Activated T-cell treated with anti-CD3 and anti-CD28 coated beads for 1 hour (primary cell): ENCODE results near the gene NLRP4.
"Not testable (repeated sequence)": the region's sequence is repeated elsewhere in the genome, so short reads cannot be mapped to it uniquely, and the experiment has no call there.

Source experiments
- DNase-seq: peaks from one replicate; pipeline ENCODE4 v3.0.0-alpha.2; 2020; ENCODE audit warnings: low read depth

The NLRP4 gene

GRCh38 chr19:55898911-55899310 lies 62.6 kb downstream of the NLRP4 start:
- DNase-seq: no peak

DNA sequence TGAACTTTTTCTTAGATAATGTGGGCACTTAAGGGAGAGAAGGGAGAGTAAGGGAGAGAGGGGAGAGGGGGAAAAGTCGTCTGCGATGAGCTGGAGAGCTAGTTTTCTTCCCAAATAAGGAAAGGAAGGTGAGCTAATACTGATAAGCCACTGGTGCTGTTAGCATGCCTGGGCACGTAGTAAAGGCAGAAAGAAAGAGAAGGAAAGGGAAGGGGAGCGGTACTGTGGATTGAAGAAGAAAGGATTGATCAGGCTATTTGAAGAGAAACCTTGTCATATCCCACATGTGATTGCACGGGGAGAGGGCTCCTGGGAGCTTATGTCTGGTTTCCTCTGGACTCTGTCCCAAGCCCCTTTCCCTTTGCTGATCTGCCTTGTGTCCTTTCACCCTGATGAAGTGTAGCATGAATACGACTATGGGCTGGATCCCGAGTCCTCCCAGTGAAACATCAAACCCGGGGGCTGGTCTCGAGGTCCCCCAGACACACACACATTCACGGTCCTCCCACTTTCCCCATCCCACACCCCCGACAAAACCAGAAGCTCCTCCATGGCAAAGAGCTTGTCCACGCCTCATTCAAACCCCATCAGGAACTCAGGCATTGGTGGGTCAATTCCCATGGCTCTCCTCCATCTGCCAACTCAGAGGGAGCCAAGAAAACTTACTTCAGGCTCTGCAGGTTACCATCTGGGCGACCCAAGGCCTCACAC lies 65.2 kb downstream of the NLRP4 start:
- DNase-seq: no peak

DNA sequence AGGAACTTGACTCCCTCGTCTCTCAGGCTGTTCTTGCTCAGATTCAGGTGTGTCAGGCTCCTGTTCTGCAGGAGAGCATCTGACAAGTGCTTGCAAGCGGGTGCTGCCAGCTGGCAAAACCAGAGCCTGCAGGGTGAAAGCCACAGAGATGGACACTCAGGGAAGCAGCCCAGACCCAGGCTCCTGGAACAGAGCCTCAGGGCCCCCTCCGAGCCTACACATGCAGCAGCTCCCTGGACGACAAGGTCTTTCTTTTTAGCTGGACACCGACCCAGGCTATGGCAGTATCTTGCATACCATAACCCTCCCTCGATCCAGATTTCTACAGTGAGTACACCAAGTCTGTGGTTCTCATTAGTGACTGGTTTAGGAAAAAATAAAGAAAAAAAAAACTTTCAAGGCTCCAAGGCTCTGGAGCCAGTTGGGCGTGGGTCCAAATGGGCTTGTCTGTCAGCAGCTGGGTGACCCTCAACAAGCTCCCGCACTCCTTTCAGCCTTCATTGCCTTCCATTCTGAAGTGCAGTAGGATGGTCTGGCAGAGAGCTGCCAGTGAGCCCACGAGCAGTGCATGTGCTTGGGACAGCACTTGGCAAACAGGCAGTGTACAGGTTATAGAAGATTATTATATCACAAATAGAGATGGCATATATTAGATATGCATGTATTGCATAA lies 65.9 kb downstream of the NLRP4 start:
- DNase-seq: no peak

GRCh38 chr19:55907286-55907685 lies 70.9 kb downstream of the NLRP4 start:
- DNase-seq: no peak

DNA sequence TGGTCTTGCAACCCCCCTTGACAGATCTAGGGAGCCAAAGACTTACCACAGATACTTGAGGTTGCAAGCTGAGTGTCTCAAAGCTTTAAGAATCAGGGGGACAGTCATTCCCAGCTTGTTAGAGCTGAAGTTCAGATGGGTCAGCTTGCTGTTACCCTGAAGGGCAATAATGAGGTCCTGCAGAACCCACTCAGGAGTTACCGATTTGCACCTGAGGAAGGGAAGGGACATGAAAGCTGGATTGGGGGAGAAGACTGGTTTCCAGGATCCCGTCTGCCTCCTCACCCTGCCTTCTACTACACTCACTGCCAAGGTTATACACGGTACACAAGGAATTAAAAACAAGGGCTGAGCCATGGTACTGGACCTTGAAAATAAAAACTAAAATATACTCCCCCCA lies 71.4 kb downstream of the NLRP4 start:
- no peak for DNase-seq

DNA sequence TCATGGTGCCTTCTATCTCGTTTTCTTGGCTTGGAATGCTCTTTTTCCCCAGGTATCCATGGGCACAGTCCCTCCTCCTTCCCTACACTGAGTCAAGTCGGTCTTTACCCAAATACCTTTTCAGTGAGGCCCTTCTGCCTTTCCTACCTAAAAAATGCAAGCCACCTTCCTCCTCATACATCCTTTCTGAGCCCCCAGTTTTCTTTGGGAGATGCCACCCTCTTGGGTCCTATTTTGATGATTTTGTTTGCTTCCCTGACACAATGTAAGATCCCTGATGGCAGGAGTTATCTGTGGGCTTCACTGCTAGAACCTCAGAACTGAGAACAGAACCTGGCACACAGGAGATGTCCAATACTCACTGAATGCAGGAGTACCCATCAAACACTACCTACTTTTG lies 73.5 kb downstream of the NLRP4 start:
- no peak for DNase-seq

- DNase-seq: no peak
Measured at GRCh38 chr19:55912916-55913315, 76.6 kb downstream of the NLRP4 start.

- no peak for DNase-seq
Measured at GRCh38 chr19:55913643-55914268, 77.4 kb downstream of the NLRP4 start.

GRCh38 chr19:55923556-55923955 lies 87.2 kb downstream of the NLRP4 start:
- no peak for DNase-seq

DNA sequence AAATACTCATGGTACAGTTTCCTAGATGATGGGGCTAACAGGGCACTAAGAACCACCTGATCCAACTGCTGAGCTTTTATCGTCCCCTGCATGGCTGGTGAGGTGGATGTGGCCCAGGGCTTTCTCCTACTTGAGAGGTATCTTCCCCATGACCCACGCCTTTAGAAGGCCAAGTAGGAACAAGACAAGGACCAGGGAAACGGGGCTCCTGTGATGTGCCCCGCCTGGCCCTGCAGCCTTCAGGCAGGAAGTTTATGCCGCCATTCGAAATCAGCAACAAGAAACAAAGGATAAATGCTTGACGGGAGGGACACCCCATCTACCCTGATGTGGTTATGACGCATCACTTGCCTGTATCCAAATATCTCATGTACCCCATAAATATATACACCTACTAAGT lies 91.7 kb downstream of the NLRP4 start:
- DNase-seq: no peak

- not testable (repeated sequence) for DNase-seq
Measured at GRCh38 chr19:55929258-55929657, 92.9 kb downstream of the NLRP4 start.

- no peak for DNase-seq
Measured at GRCh38 chr19:55930996-55931515, 94.7 kb downstream of the NLRP4 start.
